ENCODE data around the gene MDGA2.
A peak's percentile ranks its signal among the peaks of the same experiment; 100 is the strongest.

Gene MDGA2

DNA sequence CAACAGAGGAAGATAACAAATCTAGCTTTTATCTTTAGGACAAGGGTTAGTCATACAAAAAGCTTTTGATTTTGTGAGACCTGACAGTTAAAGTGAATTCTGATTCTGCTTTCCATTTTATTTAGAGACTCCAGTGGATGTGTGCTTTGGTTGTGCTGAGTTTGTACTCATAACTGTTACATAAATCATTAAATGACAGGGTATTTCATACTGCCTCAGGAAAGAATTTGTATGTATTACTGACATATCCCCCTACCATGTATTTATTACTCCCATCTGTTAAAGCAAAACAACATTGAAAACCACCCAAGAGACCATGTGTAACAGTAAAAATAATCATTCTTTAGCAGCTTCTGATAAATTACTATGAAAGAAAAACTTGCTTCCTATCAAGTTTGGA, 780.9 kb downstream of the MDGA2 start:
- no peak for DNase-seq

DNA sequence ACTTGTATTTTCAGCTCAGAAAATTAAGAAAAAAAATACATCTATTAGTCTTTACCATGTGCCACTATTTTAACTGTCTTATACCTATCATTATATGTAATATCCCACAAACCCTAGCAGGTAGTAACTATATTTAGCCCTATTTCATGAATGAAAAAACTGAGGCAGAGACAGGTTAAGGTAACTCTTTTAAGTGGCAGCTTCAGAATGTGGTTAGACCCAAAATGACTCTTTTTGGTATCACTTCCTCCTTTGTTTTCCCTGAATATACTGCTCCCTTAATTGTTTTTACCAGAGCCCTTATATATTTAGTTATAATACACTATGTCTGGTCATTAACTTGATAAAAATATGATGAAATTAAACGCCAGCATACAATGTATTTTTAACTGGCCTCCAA, 788.3 kb downstream of the MDGA2 start:
- DNase-seq = peak in 1 of 4 experiments; percentile 1

DNA sequence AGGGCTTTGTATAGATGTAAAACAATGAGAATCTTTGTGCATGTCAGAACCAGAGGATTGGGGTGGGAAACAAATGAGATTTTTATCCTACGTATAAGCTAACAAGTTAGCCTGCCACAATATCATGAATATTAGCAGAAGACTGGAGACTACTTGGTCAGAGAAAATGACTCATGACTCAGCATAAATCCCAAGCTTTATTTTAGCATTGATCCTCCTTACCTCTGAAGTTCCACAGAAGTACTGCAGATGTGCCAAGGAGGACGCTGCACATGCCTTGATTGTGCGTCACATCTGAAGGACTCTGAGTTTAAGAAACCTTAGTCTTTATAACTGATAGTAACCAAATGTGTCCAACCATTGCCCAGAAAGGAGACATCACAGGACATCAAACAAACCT, 789.8 kb downstream of the MDGA2 start:
- no peak for DNase-seq

DNA sequence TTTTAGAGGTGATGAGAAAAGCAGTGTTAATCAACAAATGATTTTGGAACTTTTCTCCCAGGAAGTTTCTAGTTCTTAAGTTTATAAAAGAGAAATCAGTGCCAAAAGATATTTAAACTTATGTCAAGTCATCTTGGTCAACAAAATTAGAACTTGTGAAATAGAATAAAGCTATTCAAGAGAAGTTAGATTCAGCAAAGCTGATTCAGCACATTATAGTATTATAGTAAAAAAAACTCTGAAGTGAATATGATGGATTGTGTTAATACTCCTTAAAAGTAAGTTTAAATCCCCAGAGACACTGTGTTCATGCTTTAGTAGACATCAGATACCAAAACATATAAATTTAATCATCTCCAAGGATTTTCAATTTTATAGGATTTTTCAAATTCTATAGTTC, 813.7 kb downstream of the MDGA2 start:
- no peak for DNase-seq

DNA sequence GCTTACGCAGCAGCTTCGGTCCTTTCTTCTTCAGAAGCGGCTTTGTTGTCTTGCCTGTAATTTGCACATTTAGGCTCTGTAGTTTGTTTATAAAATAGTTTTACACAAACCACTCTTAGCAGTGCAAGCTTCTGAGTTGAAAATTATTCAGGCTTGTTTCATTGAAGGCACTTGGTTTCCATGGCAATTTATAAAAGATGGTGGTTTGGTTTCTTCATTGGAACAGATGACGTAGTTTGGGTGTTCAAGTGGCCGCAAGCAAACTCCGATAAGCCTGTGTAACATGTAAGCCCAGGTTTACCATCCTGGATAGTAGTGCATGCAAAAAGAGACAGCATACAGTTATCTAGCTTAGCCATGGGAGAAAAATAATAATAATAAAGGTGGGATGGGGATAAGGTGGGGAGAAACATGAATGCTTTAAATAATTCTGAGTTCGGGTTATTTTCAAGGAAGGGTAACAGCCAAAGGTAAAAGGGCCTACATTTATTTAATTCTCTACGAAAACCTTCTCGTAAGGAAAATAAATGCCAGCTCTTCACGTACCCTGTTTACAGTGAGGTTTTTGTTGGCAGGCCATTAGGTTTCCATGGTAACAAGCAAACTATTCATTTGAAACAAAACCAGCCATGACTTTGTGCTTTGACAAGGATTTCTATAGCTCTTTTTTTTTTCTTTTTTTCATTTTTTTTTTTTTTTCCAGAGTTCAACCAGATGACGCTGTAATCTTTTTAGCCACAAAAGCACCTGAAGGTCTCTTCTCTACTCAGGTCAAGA, 834.3 kb downstream of the MDGA2 start:
- DNase-seq = no peak

DNA sequence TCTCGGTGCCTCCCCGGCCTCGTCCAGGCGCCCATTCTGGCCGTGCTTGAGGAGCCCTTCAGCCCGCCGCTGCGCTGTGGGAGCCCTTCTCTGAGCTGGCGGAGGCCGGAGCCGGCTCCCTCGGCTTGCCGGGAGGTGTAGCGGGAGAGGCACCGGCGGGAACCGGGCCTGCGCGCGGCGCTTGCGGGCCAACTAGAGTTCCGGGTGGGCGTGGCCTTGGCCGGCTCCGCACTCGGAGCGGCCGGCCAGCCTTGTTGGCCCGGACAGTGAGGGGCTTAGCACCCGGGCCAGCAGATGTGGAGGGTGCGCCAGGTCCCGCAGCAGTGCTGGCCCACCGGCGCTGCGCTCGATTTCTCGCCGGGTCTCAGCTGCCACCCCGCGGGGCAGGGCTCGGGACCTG, 855.1 kb downstream of the MDGA2 start:
- DNase-seq = no peak

DNA sequence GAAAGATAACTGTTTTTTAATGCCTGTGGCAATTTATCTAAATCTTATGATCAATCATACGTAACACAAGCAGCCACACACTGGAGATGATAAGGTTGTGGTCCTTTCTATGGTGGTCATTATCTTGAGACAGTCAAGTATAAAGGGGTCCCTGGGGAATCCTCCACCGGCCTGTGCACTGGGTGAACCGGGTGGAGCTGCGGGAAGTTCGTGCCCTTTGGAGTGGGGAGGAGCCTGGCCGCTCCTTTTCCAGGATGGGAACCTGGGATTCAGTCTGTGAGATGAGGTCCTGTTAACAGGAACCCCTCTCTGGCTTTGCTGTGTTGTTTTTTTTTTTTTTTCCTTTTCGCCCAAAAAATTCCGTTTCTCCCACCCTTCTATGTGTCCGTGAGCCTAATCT, 856.3 kb downstream of the MDGA2 start:
- peak in 1 of 4 experiments; percentile 1 for DNase-seq

DNA sequence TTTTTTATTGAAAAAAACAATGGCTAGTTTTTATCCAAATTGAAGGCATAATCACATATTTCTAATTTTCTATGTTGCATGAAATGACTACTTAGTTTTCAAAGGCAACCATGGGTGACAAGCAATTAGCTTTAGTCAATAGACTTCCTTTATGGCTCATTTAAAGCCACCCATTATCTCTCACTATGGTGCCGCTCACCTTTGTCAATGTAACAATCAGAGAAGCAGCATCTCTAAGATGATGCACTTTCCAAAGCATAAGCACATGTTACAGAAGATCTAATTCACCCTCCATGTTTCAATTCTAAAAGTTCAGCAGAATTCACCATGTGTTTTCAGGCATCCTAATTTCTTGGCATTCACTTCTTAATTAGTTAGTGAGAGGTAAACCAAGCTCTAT, 857.3 kb downstream of the MDGA2 start:
- DNase-seq = no peak

DNA sequence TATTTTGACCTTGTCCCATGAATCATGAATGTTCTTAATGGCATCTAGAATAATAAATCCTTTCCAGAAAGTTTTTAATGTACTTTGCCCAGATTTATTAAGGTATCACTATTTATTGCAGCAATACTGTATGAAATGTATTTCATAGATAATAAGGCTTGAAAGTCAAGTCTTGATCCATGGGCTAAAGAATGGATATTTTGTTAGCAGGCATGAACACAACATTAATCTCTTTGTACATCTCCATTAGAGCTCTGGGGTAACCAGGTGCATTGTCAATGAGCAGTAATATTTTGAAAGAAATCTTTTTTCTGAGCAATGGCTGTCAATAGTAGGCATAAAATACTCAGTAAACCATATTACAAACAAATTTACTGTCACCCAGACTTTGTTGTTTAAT, 882.3 kb downstream of the MDGA2 start:
- no peak for DNase-seq

All from suppressor macrophage (primary cell).